H1 (cell line): Measurements from ENCODE around the gene PRR33. TPM values are rescaled to one million over a fixed set of nuclear protein-coding genes. Genes with fewer than 3 reads are reported as not detected.

Source experiments
- CHD7 ChIP-seq: fragments of 300-600 bp; sonication (generic); IDR thresholded peaks from 2 replicates; pipeline ENCODE4 v1.7.1; 2012; ENCODE audit warnings: low read length, moderate library complexity, mild to moderate bottlenecking, inconsistent platforms; ENCODE audit not compliant: insufficient replicate concordance
- EZH2 ChIP-seq: fragments of 200-600 bp; sonication (generic); IDR thresholded peaks from 2 replicates; pipeline ENCODE4 v1.7.1; 2012; ENCODE audit warnings: low read depth, mild to moderate bottlenecking, moderate library complexity, low read length, inconsistent platforms; ENCODE audit not compliant: severe bottlenecking
- GABPA ChIP-seq: IDR thresholded peaks from 2 replicates; pipeline ENCODE4 v1.6.1; 2011; ENCODE audit warnings: mild to moderate bottlenecking, low read length, moderate library complexity, borderline replicate concordance; ENCODE audit not compliant: insufficient read depth
- KDM5A ChIP-seq: fragments of 200-600 bp; IDR thresholded peaks from 2 replicates; pipeline ENCODE4 v1.7.1; 2012; ENCODE audit warnings: mild to moderate bottlenecking, low read length, inconsistent platforms, mixed read lengths
- MAX ChIP-seq: IDR thresholded peaks from 2 replicates; pipeline ENCODE4 v1.6.1; 2012; ENCODE audit warnings: inconsistent platforms
- NANOG ChIP-seq: IDR thresholded peaks from 2 replicates; pipeline ENCODE4 v1.6.1; 2011; ENCODE audit warnings: low read length, low read depth, mild to moderate bottlenecking, inconsistent platforms; ENCODE audit not compliant: insufficient read depth, poor library complexity, severe bottlenecking
- RAD21 ChIP-seq, 2 experiments: IDR thresholded peaks in 1 of 2; conservative IDR thresholded peaks in 1 of 2; 2 replicates each; pipeline ENCODE4 v1.6.1; 2011; ENCODE audit warnings: low read depth in 2 of 2, low read length in 2 of 2, improper control_type of control experiment in 1 of 2, inconsistent platforms in 1 of 2, mild to moderate bottlenecking in 1 of 2, moderate library complexity in 1 of 2
- SUZ12 ChIP-seq: fragments of 200-600 bp; sonication (generic); IDR thresholded peaks from 2 replicates; pipeline ENCODE4 v1.6.1; 2012; ENCODE audit warnings: mild to moderate bottlenecking, inconsistent platforms, low read length, moderate library complexity, mixed read lengths
- TEAD4 ChIP-seq: IDR thresholded peaks from 2 replicates; pipeline ENCODE4 v1.6.1; 2012; ENCODE audit warnings: low read depth, low read length, inconsistent platforms, mixed read lengths
- polyA plus RNA-seq, 7 experiments: library from polyadenylated mRNA; depleted of rRNA in 3 of 7; stranded (reverse) in 5 of 7; unstranded in 2 of 7; fragments of >200 nt in 5 of 7; fragments of 200-250 nt in 2 of 7; gene quantifications; 1 replicate in 5 of 7; 2 replicates in 1 of 7; 4 replicates in 1 of 7; pipeline versions ENCODE4 v1.2.1 to v1.2.3, GENCODE V29; 2011 to 2013; ENCODE audit warnings: missing spikeins in 2 of 7, mixed read lengths in 2 of 7
- total RNA-seq: library from RNA; stranded (reverse); fragmentation: NEBNext Ultra II Directional; extraction: Animal tissue kit (Norgen Biotek cat#: 25700); gene quantifications from 2 replicates; pipeline ENCODE4 v1.2.1, GENCODE V29; 2021

PRR33 gene
- total and polyA plus RNA-seq, 2 of the 8 experiments (the other 6 are each of a cell fraction or from before 2014, with no cell fraction given), result 0.02 TPM; not detected in 1

- TF ChIP-seq CHD7 (no peak), KDM5A (no peak), TEAD4 (no peak), NANOG (no peak), EZH2 (no peak), GABPA (no peak), RAD21 (IDR thresholded peaks at IDR 0.05 in 1 of 2, conservative IDR thresholded peaks at IDR 0.05 in 1 of 2; ENCODE audit: low read depth in 2 of 2, low read length in 2 of 2) (no peak), MAX (no peak), SUZ12 (no peak)
Measured at GRCh38 chr11:1916132-1916985, 24.7 kb upstream of the PRR33 start (continued).
